Ovary (tissue), 3 donors: ENCODE data around the gene NCCRP1.

ENCODE experiments used
- CTCF ChIP-seq, 3 donors: fragments of 450-650 bp in 2 of 3; fragments of 200-600 bp in 1 of 3; IDR thresholded peaks; one replicate each; pipeline versions ENCODE4 v1.5.1 to v1.8.0; 2016 to 2022; ENCODE audit warnings: antibody characterized with exemption in 3 of 3, mild to moderate bottlenecking in 1 of 3
- EP300 ChIP-seq: sonication (generic); formaldehyde crosslinking; IDR thresholded peaks from one replicate; pipeline ENCODE4 v1.6.1; 2017; ENCODE audit warnings: antibody characterized with exemption
- POLR2A ChIP-seq: fragments of 450-650 bp; IDR thresholded peaks from one replicate; pipeline ENCODE4 v1.6.1; 2017; ENCODE audit warnings: antibody characterized with exemption, mild to moderate bottlenecking, moderate library complexity
- donor health status: DM: no; HTN: no; CAD: no.

GRCh38 chr19:39246951-39247669, 50.3 kb downstream of the NCCRP1 start:
- TF ChIP-seq CTCF (IDR thresholded peaks at IDR 0.05) (no peak), POLR2A (no peak), EP300 (no peak)
